ELF-1 (cell line): ENCODE measurements around the gene RASL10B.
A peak's percentile ranks its signal among the peaks of the same experiment; 100 is the strongest.
"Not testable (repeated sequence)": the region's sequence is repeated elsewhere in the genome, so short reads cannot be mapped to it uniquely, and the experiment has no call there.

ENCODE experiments used
- DNase-seq: peaks from one replicate; pipeline ENCODE4 v3.0.0-alpha.2; 2016; ENCODE audit warnings: low read depth, low spot score

Gene RASL10B, protein sequence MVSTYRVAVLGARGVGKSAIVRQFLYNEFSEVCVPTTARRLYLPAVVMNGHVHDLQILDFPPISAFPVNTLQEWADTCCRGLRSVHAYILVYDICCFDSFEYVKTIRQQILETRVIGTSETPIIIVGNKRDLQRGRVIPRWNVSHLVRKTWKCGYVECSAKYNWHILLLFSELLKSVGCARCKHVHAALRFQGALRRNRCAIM

DNA sequence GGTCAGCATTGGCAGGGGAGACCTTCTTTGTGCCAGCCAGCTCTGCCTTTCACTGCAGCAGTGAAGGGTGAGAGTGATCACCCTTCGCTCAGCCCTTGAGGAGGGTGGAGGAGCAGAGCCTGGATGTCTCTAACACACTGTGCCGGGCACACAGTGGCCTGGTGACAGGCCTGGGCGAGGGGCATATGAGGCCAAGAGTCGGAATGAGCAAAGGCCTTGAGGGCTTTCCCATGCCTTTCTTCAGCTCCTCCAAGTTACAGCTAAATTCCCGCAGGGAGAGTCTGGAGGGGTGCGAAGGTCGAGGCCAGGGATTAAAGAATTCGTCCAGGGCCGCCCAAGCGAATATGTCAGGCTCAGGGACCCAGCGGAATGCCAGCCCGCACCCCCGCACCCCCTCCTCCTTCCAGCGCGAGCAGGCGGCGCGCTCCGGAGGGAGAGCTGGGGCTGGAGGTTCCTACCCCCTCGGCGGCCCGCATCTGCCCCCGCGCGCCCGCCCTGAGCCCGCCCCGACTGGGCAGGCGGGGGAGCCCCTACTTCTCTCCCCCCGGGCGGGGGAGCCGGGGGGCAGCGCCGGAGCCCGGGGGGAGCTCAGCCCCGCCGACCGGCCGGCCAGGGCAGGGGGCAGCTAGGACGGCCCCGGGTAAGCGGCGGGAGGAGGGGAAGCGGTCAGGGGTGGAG lies at the start of gene RASL10B:
Gene RASL10B (plus strand): TSS at position 401 of the 678 bp plus-strand sequence. CDS start 3,546 bp downstream, outside the sequence.
- peak; percentile 75 for DNase-seq

DNA sequence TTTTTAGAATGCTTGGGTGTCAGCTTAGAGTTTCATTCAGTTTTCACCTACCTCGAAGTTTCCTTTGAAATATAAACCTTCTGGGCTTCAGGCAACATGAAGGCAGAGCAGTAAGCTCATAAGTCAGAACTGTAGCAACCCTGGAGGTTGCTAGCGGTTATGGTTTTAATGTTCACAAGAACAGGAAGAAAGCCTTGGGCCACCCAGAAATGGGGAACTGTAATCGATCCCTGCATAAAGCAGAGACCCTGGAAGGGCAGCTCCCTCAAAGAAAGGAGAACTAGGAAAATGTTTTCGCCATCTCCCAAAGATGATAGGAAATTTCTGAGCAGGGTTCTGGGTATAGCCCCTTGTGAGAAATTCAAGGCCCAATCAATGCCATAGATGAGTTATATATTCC lies 47.8 kb upstream of the RASL10B start:
- no peak for DNase-seq

DNA sequence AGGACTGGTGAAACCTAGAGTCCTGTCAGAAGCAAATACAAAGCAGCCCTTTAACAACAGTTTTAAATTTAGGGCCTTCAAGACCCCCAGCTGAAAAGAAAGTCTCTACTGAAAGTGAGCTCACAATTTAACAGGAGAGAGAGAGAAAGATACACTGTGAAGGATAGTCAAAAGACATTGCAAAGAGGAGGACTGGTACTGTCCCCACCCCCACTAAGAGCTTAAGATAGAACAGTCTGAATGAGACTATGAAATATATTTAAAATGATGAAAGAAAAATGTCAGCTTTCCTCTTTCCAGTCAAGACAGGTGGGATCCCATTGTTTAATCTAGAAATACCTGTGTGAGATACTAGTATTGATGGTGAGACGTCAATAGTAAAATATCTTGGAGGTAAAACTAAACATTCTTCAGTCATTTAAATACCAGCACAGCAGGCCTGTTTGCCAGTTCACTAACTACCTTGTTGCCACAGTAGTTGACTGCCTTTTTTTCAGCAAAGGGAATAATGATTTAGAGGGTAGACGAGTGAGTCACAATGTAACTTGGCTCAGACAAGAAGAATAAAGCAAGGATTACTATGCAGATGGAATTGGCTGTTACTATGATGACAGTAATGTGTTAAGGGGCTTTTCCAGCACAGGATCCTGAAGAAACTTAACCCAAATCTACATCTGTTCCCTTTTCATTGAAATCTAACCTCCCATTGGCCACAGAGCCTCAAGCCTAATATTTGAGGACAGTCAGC lies 47.2 kb upstream of the RASL10B start:
- DNase-seq = no peak

DNA sequence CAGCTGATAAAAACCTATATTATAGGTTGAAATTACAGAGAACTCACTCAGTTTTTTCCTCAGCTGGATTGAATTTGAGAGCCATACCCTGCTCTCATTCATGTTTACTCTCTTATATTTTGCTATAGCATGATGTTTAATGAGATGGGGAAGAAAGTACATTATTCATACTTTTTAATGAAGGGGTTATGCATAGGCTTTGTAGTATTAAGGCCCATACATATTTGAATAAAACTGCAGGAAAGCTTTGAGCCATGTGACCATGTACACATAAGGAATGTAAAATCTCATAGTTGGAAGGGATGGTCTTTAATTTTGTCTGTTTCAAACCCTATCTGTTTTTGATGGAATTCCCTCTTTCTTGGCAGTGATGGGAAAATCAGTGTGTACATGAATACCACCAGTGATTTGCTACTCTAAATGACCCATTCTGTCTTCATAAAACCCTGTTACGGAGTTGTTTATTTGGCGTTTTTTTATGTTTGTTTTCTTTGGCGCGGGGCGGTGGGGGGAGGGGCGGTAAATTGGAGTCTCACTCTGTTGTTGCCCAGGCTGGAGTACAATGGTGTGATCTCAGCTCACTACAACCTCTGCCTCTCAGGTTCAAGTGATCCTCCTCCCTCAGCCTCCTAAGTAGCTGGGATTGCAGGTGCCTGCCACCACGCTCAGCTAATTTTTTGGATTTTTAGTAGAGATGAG lies 38.8 kb upstream of the RASL10B start:
- no peak for DNase-seq

DNA sequence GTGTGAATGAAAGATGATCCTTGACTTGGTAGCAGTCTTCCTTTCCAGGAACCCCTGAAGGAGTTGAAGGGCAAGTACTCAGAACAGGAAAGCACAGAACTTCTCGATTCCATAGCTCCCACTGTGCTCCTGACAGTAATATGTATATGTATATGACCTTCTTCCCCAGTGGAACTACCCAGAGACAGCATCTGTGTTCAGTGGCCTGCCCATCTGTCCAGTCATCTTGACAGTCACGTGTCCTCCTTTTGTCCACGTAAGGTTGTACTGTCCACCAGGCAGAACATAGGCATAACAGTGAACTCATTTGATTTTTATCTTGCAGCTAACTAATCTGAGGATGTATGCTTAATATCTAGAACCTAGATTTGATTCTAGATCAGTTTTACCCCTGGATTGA lies 37.8 kb upstream of the RASL10B start:
- DNase-seq = no peak

DNA sequence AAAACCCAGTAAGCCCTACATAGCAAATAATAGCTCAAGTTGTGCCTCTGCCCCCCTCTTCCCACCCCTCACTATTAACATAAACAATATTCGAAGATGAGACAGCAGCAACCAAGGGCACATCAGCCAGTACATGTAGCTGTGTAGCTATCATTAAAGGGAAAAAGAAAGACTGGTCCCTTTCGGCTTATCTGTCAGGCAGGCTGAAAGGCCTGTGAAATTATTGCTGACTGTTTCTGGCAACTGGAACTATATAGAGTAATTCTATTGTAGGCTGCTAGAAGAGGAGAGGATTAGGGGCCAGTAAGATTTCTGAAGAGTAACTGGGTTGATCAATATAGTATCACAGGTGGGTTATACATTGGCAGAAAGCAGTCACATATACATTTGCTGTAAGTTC lies 36.5 kb upstream of the RASL10B start:
- DNase-seq = no peak

DNA sequence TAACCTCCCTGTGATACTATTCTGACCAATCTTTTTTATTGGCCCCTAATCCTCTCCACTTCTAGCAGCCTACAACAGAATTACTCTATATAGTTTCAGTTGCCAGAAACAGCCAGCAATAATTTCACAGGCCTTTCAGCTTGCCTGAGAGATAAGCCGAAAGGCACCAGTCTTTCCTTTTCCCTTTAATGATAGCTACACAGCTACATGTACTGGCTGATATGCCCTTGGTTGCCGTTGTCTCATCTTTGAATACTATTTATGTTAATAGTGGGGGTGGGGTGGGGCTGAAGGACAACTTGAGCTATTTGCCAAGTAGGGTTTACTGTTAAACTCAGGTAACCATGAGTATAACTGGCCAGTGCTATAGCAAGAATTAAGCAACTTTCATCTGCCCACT lies 35.8 kb upstream of the RASL10B start:
- no peak for DNase-seq

DNA sequence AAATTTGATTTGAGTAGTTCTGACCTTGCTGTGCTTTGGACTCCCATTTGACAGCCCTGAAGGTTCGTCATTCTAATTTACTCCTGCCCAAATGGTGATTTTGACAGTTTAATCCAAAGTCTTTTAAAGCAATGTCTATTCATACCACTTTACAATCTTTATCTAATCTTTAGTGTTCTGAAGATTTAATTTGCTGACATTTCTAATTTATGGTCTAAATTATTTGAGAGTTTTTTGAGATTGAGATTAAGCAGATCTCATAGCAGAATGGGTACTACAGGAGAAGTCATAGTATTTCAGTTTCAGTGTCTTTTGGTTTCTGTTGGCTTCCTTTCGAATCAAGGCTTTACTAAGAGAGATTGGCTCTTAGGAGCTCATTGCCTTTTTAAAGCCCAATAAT lies 32.6 kb upstream of the RASL10B start:
- no peak for DNase-seq

DNA sequence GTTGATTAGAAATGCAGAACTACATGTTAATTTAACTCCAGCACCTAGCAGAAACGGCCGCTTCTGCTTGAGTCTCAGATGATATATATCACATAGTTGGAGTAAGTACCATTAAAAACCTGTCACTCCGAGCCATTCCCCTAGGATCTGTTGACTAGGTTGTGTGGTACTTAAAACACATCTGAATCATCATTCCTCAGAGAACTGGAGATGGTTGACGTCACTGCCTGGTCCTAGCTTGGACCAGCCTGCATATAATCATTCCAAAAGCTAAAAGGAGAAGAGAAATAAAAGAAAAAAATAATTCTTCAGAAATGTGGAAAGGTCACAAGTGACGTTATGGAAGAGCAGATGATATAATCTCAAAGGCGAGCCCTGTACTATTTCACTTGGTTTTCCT lies 31.3 kb upstream of the RASL10B start:
- no peak for DNase-seq

DNA sequence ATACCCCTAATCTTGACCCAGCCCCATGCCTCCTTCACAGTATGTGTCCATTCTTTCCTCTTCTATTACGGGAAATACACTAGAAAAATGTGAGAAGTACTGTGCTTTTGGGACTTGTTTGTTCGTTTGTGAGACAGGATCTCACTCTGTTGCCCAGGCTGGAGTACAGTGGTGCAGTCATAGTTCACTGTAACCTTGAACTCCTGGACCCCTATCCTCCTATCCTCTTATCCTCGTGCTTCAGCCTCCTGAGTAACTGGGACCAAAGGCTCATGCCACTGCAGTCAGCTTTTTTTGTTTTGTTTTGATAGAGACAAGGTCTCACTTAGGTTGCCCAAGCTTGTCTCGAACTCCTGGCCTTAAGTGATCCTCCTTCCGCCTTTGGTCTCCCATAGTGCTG lies 29.9 kb upstream of the RASL10B start:
- no peak for DNase-seq

DNA sequence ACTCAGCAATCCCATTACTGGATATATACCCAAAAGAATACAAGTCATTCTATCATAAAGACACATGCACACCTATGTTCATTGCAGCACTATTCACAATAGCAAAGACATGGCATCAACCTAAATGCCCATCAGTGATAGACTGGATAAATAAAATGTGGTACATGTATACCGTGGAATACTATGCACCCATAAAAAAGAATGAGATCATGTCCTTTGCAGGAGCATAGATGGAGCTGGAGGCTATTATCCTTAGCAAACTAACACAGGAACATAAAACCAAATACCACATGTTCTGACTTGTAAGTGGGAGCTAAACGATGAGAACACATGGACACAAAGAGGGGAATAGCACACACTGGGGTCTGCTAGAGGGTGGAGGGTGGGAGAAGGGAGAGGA lies 28.1 kb upstream of the RASL10B start:
- DNase-seq = not testable (repeated sequence)

DNA sequence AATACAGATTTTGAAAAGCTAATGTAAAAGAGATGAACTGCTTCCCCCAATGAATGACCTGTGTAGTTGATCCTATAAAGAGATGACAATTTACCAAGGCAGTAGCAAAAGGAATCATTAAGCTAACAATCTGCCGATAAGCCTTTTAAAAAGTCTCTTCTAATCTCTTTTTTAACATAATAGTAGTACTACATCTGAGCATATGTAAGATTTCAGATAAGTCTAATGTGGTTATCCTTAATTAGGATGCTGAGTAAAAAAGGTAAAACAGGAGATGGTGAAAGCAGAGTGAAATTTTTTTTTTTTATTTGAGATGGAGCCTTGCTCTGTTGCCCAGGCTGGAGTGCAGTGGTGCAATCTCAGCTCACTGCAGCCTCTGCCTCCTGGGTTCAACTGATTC lies 26.2 kb upstream of the RASL10B start:
- DNase-seq = no peak

DNA sequence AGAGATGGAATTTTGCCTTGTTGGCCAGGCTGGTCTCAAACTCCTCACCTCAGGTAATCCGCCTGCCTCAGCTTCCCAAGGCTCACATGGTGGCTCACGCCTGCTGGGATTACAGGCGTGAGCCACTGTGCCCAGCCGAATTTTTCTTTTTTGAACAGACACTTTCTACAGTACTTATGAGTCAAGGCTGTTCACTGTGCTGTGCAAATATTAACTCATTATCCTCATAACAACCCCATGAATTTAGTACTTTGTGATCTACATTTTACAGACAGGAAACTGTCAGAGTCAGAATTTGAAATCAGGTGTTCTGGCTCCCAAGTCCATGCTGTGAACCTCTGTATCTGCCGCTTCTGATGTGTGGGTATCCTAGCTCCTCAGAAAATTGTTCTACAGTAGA lies 25.7 kb upstream of the RASL10B start:
- DNase-seq = no peak

DNA sequence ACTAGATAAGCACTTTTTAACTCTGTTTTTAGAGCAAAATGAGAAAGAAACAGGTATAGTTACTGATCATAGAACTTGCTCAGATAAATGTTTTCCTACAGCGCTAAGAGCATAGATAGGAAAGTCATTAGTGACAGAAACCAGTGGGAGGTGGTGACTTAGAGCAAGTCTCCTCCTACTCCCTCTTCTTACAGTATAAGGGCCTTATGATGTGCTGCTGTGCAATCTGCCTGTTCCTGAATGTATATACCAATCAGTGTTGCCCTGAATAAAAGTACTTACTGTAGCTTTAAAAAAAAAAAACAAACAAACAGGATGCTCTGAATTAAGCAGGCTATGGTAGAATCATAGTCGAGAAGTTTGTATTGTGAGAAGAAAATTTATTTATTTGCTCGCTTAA lies 23.3 kb upstream of the RASL10B start:
- no peak for DNase-seq

DNA sequence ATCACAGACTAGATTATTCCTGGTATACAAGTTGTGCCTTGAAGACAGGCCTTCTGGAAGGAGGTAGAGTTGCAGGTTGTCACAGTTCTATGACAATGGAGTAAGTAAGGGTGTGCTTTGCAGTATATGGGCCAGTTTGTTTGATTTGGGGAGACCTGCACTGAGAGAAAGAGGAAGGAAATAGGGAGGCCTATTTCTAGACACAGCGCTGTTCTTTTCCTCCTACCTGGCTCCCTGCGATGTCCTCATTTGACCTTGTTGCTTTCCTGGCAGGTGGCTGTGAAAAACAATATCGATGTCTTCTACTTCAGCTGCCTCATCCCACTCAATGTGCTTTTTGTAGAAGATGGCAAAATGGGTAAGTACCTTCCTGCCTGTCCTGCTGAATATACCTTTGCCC lies 22.5 kb upstream of the RASL10B start:
- no peak for DNase-seq

DNA sequence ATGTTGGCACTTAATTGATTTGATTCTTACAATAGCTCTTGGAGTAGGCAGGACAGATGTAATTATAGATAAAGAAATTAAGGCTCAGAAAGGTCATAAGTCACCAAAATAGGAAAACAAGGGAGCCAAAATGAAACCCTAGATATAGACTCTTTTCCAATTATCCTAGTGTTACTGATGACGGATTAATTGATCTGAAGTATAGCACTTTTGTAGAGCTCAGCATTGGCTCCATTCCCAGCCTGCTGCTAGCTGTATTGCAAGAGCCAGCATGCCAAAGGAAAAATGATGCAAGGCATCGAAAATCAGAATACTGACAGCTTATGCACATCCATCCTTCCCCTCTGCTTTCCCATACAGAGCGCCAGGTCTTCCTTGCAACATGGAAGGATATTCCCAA lies 21.6 kb upstream of the RASL10B start:
- DNase-seq = no peak

DNA sequence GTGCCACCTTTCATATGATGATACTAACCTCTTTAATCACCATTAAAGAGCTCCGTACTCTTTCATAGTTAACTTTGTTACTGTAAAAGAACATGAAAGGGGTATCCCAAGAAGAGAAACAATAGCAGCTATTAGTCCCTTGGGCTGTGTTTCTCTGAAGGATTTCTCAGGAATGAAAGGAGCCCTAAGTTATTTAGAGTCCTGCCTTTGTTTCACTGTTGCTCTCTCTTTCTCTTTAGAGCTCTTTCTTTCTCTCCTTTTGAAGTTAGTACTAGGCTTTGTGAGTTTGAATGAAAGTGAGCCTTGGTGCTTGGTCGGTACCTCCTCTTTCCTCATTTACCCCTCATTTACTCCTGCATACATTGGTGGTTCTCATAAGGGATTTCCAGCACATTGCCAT lies 20.5 kb upstream of the RASL10B start:
- DNase-seq = peak; percentile 33

DNA sequence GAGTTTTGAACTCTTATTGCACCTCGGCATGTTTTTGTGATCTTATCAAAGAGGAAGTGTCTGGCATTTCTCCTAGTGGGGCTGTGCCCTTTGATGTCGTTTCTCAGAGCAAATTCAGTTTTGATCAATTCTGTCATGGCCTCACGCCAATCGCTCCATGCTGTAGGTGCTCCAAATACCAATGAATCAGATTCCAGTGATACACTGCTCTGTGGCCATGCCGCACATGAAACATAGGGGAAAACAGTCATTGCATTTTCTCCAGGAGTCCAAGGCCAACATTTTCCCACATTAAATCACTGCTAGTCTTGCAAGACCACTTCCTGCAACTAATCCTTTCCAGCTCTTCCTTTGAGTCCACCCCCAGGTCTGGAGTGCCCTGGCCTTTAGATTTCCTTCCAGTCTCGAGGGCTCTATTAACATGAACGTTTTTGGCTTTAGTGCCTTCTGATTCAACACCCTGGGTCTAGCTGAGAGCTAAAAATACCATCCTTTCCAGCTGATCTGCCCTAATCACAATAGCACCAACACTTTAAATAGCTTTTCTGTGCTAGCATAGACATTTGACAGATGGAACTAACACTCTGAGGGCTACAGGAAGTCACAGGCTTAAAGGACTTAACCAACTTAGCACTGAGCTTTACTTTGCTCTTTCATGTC lies 18.2 kb upstream of the RASL10B start:
- peak; percentile 71 for DNase-seq

DNA sequence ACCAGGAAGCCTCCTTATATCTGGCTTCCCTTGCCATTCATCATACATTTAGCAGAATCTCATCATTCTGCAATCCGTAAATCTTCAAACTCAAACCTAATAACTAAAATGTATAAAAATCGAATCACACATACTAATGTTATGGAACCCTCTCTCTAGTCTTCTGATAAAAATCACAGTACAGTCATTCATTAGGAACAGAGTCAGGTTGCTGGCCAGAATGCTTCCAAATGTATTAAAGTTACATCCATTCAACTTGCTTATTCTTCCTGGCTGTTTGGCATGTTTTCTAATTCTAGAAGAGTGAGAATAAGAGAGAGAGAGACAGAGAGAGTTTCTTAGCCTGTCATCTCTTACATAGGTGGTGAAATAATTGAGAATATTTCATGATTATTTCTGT lies 16.5 kb upstream of the RASL10B start:
- DNase-seq = no peak

DNA sequence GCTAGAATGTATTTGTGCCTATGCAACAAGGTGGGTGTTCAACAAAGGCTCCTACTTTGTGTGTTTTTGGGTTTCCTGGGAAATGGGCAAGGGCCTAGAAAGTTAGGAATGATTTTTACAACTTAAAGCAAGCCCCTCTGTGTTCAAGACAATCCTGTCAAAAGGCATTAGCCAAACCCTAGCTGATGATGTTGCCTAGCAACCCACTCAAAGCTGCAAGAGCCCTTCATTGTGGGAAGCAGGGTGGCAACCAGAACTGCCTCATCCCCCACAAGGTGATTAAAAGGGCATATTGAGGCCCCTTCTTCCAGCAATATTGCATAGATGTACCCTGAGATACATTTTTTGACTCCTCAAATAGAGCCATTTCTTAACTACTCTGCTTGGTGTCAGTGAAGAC lies 16.0 kb upstream of the RASL10B start:
- DNase-seq = no peak

DNA sequence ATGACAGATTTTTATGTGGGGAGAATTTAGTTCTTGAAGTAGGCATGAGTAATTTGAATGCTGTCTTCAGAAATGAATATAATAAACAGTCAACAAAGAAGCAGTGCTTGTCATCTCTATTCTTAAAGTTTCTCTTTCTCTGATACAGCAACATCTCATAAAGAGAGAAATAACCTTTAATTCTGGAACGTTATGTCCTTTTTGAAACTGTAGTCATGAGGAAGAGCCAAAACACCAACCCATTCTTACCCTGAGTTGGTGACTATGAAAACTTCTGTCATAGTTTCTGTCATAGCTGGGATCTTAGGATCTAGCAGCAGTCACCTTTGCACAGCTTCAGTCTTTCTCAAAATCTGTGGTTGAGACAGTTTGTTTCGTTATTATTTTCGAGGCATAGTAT lies 15.3 kb upstream of the RASL10B start:
- DNase-seq = no peak

DNA sequence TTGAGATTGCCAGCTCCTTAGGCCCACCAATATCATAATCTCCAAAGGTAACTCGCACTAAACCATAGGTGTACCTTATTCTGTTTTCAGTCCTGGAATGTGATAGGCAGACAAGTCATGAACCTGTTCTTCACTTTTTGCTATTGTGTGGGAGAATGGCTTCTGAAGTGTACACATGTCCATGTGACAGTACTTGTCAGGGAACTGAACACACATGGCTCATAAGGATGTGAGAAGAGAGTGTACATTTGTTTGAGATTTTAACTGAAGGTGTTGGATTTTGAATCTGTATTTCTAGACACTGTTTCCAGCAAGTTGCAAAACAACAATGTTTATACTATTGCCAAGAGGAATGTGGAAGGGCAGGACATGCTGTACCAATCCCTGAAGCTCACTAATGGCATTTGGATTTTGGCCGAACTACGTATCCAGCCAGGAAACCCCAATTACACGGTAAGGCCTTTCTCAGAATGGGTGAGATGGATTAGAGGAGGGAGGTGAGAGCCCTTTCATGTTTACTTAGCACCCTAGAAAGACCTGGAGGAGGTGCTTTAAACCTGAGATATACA lies 14.5 kb upstream of the RASL10B start:
- no peak for DNase-seq
